ENCODE data around the gene RGS11.
A peak's percentile ranks its signal among the peaks of the same experiment; 100 is the strongest.
"Not testable (repeated sequence)": the region's sequence is repeated elsewhere in the genome, so short reads cannot be mapped to it uniquely, and the experiment has no call there.

The RGS11 gene

DNA sequence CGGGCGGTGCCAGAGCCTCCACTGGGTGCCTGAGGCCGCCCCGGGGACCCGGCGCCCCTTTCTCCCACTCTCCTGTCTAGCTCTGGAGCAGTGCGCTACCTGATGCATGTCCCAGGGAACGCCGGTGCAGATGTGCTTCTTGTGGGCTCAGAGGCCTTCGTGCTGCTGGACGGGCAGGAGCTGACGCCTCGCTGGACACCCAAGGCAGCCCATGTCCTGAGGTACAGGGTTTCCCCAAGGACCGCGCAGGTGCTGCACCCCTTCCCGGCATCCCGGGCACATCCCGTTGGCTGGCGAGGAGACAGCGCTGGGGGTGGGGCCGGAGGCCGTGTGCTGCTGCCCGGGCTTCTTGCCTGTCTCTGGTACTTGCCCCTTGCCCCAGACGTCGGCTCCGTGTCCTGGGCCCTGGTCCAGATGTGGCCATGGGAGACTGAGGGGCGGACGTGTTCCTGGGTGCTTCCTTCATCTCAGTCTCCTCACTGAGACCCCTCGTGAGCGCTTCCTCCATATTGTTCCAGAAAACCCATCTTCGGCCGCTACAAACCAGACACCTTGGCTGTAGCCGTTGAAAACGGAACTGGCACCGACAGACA, 12.5 kb downstream of the RGS11 start:
- no peak for DNase-seq (ENCODE audit: low read depth)

DNA sequence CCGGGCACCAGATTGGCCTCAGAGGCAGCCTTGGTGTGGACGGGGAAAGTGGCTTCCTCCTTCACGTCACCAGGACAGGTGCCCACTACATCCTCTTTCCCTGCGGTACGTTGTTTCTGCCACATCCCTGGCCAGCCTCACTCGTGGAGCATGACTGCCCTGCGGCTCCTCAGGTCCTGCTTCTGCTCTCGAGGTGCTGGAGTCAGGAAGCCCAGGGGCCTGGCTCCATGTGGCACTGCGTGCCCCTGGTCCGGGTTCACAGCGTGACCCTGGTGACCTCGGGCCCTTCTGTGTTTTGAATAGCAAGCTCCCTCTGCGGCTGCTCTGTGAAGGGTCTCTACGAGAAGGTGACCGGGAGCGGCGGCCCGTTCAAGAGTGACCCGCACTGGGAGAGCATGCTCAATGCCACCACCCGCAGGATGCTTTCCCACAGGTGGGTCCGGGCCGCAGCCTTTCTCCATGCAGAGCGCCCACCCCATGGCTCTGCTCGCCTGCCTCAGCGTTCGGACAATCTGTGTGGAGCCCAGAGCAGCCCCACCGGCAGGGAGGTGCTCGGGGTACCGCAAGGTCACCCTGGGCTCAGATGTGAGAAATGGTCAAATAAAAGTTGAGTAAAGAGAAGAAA, 13.5 kb downstream of the RGS11 start:
- DNase-seq (ENCODE audit: low read depth) = no peak

DNA sequence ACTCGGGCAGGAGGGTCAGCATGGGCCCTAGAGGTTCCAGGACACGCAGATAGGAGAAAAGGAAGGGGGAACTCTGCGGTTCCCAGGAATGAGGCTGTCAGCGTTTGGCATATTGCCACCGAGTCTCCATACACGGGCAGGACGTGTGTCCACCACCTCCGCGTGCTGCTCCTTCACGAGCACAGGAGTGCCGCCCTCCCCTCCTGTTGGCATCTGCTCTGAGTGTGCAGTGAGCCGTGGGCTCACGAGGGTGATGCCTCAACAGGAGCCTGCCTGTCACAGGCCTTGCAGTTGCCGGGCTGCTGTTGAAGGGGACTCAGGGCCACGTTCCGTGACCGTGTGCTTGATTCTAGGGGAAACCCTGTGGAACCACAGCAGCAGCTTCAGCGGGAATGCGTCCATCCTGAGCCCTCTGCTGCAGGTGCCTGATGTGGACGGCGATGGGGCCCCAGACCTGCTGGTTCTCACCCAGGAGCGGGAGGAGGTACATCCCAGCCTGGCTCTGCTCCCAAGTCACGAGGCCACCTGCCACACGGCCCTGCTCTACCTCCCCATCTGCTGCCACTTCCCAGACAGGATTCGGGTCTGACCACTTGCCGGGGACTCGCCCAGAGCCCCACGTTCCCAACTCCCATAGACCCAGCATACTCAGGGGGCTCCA, 14.6 kb downstream of the RGS11 start:
- no peak for DNase-seq (ENCODE audit: low read depth)

DNA sequence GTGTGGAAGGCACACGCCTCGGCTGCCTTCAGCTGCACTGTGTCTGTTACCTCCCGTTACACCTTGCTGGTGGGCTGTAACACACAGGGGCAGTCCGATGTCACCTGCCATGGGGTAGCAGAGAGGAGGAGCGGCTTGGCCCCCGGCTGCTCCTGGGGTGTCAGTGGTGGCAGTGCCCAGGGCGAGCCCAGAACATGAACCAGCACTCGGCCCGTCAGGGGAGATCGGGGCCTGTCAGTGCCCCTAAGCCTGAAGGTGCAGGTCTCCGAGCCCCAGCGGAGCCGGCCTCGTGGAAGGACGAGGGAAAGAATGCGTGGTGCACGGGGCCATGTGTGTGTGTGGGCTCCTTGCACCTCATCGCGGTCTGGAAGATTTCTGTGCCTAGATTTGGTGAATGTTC, 15.4 kb downstream of the RGS11 start:
- no peak for DNase-seq (ENCODE audit: low read depth)

DNA sequence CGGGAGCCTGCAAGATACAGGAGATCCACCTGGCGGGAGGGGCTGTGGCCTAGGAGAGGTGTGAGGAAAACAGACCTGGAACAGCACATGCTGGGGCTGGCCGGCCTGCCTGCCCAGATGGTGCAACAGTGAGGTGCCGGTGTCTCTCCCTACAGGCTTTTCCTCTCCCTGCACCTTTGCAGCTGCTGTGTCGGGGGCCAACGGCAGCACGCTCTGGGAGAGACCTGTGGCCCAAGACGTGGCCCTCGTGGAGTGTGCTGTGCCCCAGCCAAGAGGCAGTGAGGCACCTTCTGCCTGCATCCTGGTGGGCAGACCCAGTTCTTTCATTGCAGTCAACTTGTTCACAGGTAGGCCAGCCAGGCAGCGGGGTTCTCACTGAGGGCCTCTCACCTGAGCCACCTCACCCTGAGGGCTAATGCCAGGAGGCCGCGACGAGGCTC, 15.9 kb downstream of the RGS11 start:
- no peak for DNase-seq (ENCODE audit: low read depth)

DNA sequence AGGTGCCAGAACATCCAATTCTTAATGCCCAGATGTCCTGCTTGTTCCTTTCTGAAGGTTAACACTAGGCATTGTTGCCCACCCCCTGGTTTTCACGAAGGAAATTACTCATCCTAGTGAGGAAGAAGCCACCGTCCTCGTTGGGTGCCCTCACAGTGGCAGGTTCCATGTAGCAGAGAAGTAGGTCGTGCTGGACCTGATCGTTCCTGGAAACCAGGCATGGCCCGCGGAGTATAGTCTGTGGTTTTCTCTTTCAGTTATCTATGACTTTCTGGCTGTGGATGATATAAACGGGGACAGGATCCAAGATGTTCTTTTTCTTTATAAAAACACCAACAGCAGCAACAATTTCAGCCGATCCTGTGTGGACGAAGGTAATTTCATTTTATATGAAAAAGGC, 16.5 kb downstream of the RGS11 start:
- DNase-seq (ENCODE audit: low read depth) = no peak

DNA sequence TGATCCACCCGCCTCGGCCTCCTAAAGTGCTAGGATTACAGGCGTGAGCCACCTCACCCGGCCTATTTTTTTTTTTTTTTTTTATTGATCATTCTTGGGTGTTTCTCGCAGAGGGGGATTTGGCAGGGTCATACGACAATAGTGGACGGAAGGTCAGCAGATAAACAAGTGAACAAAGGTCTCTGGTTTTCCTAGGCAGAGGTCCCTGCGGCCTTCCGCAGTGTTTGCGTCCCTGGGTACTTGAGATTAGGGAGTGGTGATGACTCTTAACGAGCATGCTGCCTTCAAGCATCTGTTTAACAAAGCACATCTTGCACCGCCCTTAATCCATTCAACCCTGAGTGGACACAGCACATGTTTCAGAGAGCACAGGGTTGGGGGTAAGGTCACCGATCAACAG, 17.7 kb downstream of the RGS11 start:
- DNase-seq (ENCODE audit: low read depth) = not testable (repeated sequence)

DNA sequence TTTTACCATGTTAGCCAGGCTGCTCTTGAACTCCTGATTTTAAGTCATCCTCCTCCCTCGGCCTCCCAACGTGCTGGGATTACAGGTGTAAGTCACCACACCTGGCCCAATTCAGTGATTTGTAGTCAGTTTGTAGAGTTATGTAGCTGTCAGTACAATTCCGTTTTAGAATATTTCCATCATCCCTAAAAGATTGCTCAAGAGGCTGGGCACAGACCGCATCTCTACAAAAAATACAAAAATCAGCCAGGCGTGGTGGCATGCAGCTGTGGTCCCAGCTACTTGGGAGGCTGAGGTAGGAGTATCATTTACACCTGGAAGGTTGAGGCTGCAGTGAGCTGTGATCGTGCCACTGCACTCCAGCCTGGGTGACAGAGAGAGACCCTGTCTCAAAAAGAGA, 20.6 kb downstream of the RGS11 start:
- DNase-seq (ENCODE audit: low read depth) = no peak

DNA sequence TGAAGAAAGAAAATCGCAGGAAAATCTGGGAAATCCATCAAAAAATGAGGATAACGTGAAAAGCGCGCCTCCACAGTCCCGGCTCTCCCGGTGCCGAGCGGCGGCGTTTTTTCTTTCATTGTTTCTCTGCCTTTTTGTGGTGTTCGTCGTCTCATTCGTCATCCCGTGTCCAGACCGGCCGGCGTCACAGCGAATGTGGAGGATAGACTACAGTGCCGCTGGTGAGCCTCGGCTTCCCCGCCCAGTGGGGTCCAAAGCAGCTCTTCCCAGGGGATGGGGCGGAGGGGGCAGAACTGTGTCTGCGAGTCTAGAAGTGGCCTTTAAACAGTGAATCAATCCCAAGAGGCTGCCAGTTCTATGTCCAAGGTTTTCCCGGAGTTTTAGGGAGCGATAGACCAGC, 21.3 kb downstream of the RGS11 start:
- DNase-seq (ENCODE audit: low read depth) = no peak

DNA sequence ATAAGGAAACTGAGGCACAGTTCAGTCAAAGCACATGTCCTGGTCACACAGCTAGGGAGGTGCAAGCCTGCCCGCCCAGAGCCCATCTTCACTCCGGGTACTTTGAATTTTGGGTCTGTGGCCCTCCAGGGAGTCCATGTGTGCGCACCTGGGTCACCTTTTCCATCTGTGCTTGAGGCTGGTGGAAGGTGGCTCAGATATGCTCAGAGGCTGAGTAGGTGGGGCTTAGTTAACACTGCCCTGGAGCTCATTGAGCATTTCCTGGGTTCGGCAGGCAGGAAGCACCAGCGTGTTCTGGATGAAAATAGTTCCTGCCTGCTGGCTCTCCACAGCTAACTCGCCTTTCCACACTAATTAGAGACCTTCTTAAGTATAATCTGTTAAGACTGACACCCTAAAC, 21.9 kb downstream of the RGS11 start:
- no peak for DNase-seq (ENCODE audit: low read depth)

DNA sequence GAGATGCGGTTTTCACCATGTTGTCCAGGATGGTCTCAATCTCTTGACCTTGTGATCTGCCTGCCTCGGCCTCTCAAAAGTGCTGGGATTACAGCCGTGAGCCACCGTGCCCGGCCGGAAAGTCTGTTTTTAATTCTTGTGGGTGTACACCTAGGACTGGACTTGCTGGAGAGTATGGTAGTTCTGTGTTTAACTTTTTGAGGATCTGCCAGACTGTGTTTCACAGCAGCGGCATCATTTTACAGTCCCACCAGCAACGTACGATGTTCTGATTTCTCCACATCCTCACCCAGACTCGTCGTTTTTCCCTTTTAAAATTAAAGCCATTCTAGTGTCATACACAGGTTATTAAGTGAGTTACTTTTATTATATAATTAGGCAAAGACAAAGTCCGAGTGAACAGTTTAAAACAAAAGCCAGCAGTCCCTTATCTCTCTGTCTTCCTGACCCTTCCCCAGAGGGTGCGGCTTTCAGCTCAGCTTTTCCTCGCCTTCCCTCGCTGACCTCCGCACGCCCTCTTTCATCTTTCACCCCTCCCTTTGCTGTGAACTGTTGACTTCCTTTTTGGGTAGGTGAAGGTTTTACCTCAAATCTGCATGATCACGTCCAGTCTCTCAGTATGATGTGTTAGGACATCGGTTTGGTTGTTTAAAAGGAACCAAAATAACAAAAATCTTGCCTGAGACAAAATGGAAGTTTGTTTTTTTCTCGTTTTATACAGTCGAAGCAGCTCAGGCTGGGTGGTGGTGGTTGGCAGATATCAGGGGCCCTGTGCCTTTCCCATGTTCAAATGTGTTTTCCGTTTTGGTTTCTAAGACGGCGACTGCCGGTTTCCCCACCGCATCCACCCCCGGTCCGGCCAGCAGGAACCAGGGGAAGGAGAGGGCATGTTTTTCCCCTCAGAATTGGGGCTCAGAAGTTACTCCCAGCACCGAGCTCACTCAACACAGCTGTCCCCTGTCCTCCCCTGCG, 23.1 kb downstream of the RGS11 start:
- peak; percentile 22 for DNase-seq (ENCODE audit: low read depth)

DNA sequence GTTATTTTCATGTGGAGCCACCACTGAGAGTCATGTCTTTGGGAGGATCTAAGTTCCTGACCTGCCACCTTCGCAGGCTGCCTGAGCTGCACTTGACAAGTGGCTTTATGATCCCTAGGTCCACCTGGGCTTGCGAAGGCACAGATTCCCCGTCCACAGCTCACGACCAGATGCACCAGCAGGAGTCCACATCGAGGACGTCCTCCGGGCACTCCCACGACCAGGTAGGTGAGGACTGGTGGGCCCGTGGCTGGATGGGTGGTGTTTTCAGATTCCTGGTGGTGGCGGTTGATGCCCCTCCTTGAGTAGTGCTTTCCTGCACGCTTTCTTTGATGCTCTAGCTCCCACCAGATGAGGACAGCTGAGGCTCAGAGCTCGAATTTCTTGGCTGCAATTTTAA, 26.3 kb downstream of the RGS11 start:
- no peak for DNase-seq (ENCODE audit: low read depth)

DNA sequence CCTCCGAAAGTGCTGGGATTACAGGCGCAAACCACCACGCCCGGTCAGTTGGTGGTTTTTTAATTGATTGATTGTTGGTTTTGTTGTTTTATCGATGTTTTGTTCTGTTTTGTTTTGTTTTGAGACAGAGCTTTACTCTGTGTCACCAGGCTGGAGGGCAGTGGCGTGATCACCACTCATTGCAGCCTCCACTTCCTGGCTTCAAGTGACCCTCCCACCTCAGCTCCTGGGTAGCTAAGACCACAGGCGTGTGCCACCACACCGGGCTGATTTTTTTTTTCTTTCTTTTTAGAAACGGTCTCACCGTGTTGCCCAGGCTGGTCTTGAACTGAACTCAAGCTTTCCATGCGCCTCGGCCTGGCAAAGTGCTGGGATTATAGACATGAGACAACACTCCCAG, 28.7 kb downstream of the RGS11 start:
- no peak for DNase-seq (ENCODE audit: low read depth)

DNA sequence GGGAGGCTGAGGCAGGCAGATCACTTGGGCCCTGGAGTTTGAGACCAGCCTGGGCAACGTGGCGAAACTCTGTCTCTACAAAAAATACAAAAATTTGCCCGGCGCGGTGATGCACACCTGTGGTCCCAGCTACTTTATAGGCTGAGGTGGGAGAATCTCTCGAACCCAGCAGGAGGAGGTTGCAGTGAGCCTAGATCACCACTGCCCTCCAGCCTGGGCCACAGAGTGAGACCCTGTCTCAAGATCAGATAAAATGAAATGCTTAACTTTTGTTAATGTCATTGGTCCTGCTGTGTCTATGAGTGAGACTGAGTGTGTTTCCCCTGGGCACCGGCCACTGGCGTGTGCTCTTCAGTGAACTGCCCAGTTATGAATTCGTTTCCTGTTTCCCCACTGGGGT, 30.6 kb downstream of the RGS11 start:
- no peak for DNase-seq (ENCODE audit: low read depth)

DNA sequence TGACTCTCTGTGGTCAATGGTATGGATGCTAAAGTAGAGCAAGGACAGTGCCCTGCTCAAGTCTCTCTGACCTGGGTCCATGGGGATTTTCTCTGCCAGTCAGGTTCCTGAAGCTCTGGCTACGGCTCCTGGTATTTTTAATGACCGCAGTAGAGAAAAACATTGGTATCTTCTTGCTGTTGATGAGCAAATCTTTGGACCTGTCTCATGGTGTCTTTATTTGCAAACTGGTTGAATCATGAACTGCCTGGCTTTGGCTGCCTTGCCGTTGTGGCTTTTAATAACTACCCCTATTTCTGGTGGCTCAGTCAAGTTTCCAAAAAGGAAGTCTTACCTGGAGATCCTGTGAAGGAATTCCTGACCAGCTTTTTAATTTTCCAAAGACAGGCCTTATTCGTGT, 32.4 kb downstream of the RGS11 start:
- no peak for DNase-seq (ENCODE audit: low read depth)

DNA sequence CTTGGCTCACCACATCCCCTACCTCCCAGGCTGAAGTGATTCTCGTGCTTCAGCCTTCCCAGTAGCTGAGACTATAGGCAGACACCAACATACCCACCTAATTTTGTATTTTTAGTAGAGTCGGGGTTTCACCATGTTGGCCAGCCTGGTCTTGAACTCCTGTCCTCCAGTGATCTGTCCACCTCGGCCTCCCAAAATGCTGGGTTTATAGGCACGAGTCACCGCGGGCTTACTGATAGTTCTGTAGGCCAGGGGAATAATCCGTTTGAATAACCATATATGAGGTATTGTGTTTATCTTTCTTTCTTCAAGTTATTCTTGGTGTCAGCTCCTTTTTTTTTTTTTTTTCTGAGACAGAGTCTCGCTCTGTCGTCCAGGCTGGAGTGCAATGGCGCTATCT, 33.5 kb downstream of the RGS11 start:
- DNase-seq (ENCODE audit: low read depth) = no peak

DNA sequence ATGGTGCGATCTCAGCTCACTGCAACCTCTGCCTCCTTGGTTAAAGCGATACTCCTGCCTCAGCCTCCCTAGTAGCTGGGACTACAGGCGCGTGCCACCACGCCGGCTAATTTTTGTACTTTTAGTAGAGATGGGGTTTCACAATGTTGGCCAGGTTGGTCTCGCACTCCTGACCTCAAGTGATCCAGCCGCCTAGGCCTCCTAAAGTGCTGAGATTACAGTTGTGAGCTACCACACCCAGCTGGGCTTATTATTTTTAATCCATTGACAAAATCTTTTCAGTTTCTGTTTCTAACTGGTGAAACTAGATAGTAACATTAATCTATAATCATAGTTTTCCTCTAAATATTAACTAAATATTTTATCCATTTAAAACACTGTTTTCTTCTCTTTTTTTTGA, 35.2 kb downstream of the RGS11 start:
- DNase-seq (ENCODE audit: low read depth) = no peak

DNA sequence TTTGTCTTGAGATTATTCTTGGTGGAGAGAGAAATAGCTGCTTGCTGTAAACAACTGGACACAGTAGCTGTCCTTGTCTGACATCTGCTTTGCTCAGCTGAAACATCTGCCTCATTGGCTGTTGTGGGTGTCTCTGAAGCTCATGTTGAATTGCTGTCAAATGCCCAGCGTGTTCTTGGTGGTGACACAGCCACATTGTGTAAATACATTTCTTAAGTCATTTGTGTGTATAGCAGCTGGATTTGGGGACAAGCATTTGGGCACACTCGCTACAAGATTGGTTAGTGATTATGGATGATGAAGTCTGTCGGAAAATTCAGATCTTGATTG, 35.8 kb downstream of the RGS11 start:
- DNase-seq (ENCODE audit: low read depth) = no peak

DNA sequence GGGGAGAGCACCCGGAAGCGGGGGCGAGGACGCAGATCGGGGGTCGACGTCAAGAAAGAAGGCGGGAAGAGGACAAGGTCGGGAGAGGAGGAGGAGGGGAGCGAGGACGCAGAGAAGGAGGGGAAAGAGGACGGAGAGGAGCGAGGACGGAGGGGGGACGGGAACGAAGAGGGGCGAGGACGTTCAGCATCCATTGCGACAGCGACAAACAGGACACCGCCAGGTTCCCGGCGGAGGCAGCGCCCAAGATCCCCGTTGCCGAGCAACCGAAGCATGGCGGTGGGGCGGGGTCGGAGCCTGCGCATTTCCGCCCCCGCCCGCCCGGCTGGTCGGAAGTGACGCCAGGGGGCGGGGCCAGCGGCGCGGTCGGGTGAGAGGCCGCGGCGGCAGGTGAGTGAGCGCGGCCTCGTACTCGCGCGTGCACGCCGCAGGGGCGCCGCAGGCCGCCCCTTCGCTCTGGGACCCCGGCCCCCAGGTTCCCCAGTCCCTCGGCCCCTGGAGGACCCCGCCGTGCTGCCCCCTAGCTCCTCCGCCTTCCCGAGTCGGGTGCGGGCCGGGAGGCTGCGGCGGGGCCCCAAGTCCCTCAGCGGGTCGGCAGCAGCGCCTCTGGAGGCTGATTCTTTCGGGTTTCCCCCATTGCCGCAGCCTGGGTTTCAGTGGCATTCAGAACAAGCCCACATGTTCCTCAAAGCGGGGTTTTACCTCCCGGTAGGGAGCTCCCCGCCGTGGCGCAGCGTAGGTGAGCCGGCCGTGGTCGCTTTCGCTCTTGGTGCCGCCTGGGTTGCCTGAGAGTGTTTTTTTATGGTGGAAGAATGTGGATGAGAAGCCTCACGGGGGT, 41.1 kb downstream of the RGS11 start, which contains the start of gene FAM234A:
FAM234A (plus strand) TSS at position 354 of the 838 bp plus-strand sequence. CDS start 19,593 bp downstream, outside the sequence.
- peak; percentile 67 for DNase-seq (ENCODE audit: low read depth)

DNA sequence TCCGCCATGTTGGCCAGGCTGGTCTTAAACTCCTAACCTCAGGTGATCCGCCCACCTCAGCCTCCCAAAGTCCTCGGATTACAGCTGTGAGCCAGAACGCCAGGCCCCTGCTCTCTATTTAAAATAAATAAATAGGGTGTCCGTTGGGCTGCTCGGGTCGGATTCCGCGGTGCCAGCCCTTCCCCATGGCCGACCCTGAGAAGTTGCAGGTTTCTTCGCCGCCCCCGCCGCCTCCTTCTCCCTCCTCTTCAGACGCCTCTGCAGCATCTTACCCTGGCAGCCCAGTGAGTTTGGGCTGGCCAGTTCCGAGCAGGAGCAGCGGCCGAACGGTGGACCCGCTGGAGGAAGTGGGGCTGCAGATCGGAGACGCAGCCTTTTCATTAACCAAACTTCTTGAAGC, 44.8 kb downstream of the RGS11 start:
- no peak for DNase-seq (ENCODE audit: low read depth)

DNA sequence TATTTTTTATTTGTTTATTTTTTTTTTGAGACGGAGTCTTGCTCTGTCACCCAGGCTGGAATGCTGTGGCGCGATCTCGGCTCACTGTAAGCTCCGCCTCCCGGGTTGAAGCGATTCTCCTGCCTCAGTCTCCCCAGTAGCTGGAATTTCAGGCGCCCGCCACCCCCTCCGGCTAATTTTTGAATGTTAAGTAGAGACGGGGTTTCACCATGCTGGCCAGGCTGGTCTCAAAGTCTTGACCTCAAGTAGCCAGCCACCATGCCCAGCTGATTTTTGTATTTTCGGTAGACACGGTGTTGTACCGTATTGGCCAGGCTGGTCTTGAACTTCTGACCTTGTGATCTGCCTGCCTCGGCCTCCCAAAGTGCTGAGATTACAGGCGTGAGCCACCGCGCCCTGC, 45.4 kb downstream of the RGS11 start:
- not testable (repeated sequence) for DNase-seq (ENCODE audit: low read depth)

Data from CMK (cell line).